HCT116 (cell line): Measurements from ENCODE around the gene TNS3. TPM values are rescaled to one million over a fixed set of nuclear protein-coding genes. Genes with fewer than 3 reads are reported as not detected.

Source experiments
- ATAC-seq: fragments of 200-7000 bp; cut with Tn5 transposase; 2 replicates; pipeline ENCODE4 v1.9.1; 2020; ENCODE audit warnings: mild to moderate bottlenecking, moderate library complexity
- BruUV-seq: library from RNA; stranded (reverse); fragments of 400-500 nt; replicated peaks from 2 replicates; lab custom pipeline; 2021; lab: Mats Ljungman, UMichigan
- CTCF ChIA-PET: fragments of 300-600 bp; sonication (Branson Sonifier 250); formaldehyde crosslinking; loops from one replicate; lab custom pipeline; 2021; ENCODE audit warnings: antibody characterized with exemption; lab: Charles Lee
- POLR2A ChIA-PET: fragments of 300-600, 350-600 bp; sonication (Branson Sonifier 250); formaldehyde crosslinking; loops from one replicate; lab custom pipeline; 2021; ENCODE audit warnings: antibody characterized with exemption; lab: Charles Lee
- RAD21 ChIA-PET, 2 experiments: fragments of 300-600 bp; sonication (Branson Sonifier 250); formaldehyde crosslinking; loops; one replicate each; lab custom pipeline; 2023; ENCODE audit warnings: low total read pairs in 2 of 2; ENCODE audit not compliant: uncharacterized antibody in 2 of 2, unreplicated experiment in 2 of 2, low non-redundant PET in 1 of 2; lab: Charles Lee
- DNase-seq: peaks from one replicate; pipeline ENCODE4 v3.0.0-alpha.2; 2010; ENCODE audit warnings: low read depth, low spot score
- H2AFZ ChIP-seq: fragments of 200-600 bp; shearing (Covaris generic), sonication (generic); 2 replicates; pipeline ENCODE4 v1.6.1; 2017; ENCODE audit warnings: low read depth, mixed run types, mixed read lengths, antibody characterized with exemption, low read length; ENCODE audit not compliant: poor library complexity, severe bottlenecking
- H3K27ac ChIP-seq: 2 replicates; pipeline ENCODE4 v1.5.1; 2012; ENCODE audit warnings: low read depth, low read length
- H3K27me3 ChIP-seq: fragments of 200-600 bp; sonication (generic); 2 replicates; pipeline ENCODE4 v1.6.1; 2016; ENCODE audit warnings: mixed run types, low read length, mixed read lengths; ENCODE audit not compliant: insufficient read depth
- H3K36me3 ChIP-seq, 2 experiments: fragments of 200-500 bp in 1 of 2; fragments of 200-600 bp in 1 of 2; sonication (Bioruptor generic) in 1 of 2; sonication (generic) in 1 of 2; 2 replicates each; pipeline versions ENCODE4 v1.5.1 to v1.6.1; 2014 to 2016; ENCODE audit warnings: low read length in 2 of 2, inconsistent platforms in 1 of 2, mixed read lengths in 1 of 2, mixed run types in 1 of 2; ENCODE audit not compliant: insufficient read depth in 2 of 2, control insufficient read depth in 1 of 2
- H3K4me1 ChIP-seq, 2 experiments: fragments of 200-600 bp in 1 of 2; sonication (generic) in 1 of 2; 2 replicates each; pipeline versions ENCODE4 v1.5.1 to v1.6.1; 2012 to 2017; ENCODE audit warnings: low read length in 2 of 2, inconsistent platforms in 1 of 2, mild to moderate bottlenecking in 1 of 2, mixed read lengths in 1 of 2, mixed run types in 1 of 2, moderate library complexity in 1 of 2; ENCODE audit not compliant: insufficient read depth in 2 of 2, control insufficient read depth in 1 of 2
- H3K4me2 ChIP-seq: fragments of 200-600 bp; sonication (generic); 2 replicates; pipeline ENCODE4 v1.6.1; 2017; ENCODE audit warnings: mixed run types, low read length, mixed read lengths
- H3K4me3 ChIP-seq, 2 experiments: fragments of 200-600 bp in 1 of 2; sonication (generic) in 1 of 2; replicated peaks in 1 of 2; 2 replicates each; pipeline ENCODE4 v1.5.1; 2011 to 2016; ENCODE audit warnings: low read length in 2 of 2, control low read depth in 1 of 2, low read depth in 1 of 2, mild to moderate bottlenecking in 1 of 2, mixed read lengths in 1 of 2, mixed run types in 1 of 2
- H3K79me2 ChIP-seq: fragments of 200-600 bp; sonication (generic); 2 replicates; pipeline ENCODE4 v1.6.1; 2017; ENCODE audit warnings: mild to moderate bottlenecking, mixed run types, low read length, moderate library complexity, mixed read lengths; ENCODE audit not compliant: insufficient read depth
- H3K9ac ChIP-seq: fragments of 200-600 bp; sonication (generic); 2 replicates; pipeline ENCODE4 v1.6.1; 2016; ENCODE audit warnings: low read length, mixed read lengths
- H3K9me2 ChIP-seq: fragments of 200-600 bp; sonication (generic), shearing (Covaris generic); 2 replicates; pipeline ENCODE4 v1.6.1; 2017; ENCODE audit warnings: mixed run types, mild to moderate bottlenecking, moderate library complexity; ENCODE audit not compliant: insufficient read depth
- H3K9me3 ChIP-seq, 2 experiments: fragments of 200-500 bp in 1 of 2; fragments of 200-600 bp in 1 of 2; sonication (Bioruptor generic) in 1 of 2; sonication (generic) in 1 of 2; 2 replicates each; pipeline ENCODE4 v1.6.1; 2014 to 2017; ENCODE audit warnings: low read length in 2 of 2, mixed read lengths in 2 of 2, inconsistent platforms in 1 of 2, low read depth in 1 of 2, mild to moderate bottlenecking in 1 of 2, mixed run types in 1 of 2, moderate library complexity in 1 of 2; ENCODE audit not compliant: control insufficient read depth in 1 of 2, insufficient read depth in 1 of 2
- H4K20me1 ChIP-seq: fragments of 200-600 bp; sonication (generic), shearing (Covaris generic); 2 replicates; pipeline ENCODE4 v1.6.1; 2017; ENCODE audit warnings: mixed run types, mild to moderate bottlenecking, moderate library complexity; ENCODE audit not compliant: insufficient read depth
- CEBPB ChIP-seq: IDR thresholded peaks from 2 replicates; pipeline ENCODE4 v1.6.1; 2012; ENCODE audit warnings: low read depth
- EGR1 ChIP-seq: IDR thresholded peaks from 2 replicates; pipeline ENCODE4 v1.6.1; 2012; ENCODE audit warnings: low read depth
- ELF1 ChIP-seq: IDR thresholded peaks from 2 replicates; pipeline ENCODE4 v1.6.1; 2012; ENCODE audit warnings: low read depth, borderline replicate concordance
- EZH2 ChIP-seq: fragments of 200-600 bp; sonication (generic); IDR thresholded peaks from 2 replicates; pipeline ENCODE4 v1.6.1; 2017; ENCODE audit warnings: antibody characterized with exemption, mixed run types
- EZH2phosphoT487 ChIP-seq: fragments of 200-600 bp; IDR thresholded peaks from 2 replicates; pipeline ENCODE4 v1.6.1; 2018; ENCODE audit warnings: antibody characterized with exemption, borderline replicate concordance
- FOSL1 ChIP-seq: IDR thresholded peaks from 2 replicates; pipeline ENCODE4 v1.6.1; 2012; ENCODE audit warnings: low read depth
- JUND ChIP-seq: IDR thresholded peaks from 2 replicates; pipeline ENCODE4 v1.6.1; 2012
- MAX ChIP-seq: IDR thresholded peaks from 2 replicates; pipeline ENCODE4 v1.6.1; 2012
- POLR2A ChIP-seq: IDR thresholded peaks from 2 replicates; pipeline ENCODE4 v1.7.0; 2011; ENCODE audit warnings: borderline replicate concordance; ENCODE audit not compliant: insufficient read depth, insufficient read length; ENCODE audit errors: extremely low read depth
- POLR2AphosphoS5 ChIP-seq: IDR thresholded peaks from 2 replicates; pipeline ENCODE4 v1.6.1; 2011; ENCODE audit warnings: mild to moderate bottlenecking, low read depth, low read length, moderate library complexity
- RAD21 ChIP-seq: IDR thresholded peaks from 2 replicates; pipeline ENCODE4 v1.6.1; 2012; ENCODE audit warnings: low read depth, mild to moderate bottlenecking
- SIN3A ChIP-seq: IDR thresholded peaks from 2 replicates; pipeline ENCODE4 v1.6.1; 2012; ENCODE audit warnings: low read depth
- SRF ChIP-seq: IDR thresholded peaks from 2 replicates; pipeline ENCODE4 v1.6.1; 2012; ENCODE audit warnings: low read depth
- TCF7L2 ChIP-seq: IDR thresholded peaks from 2 replicates; pipeline ENCODE4 v1.7.0; 2011; ENCODE audit warnings: borderline replicate concordance, inconsistent platforms; ENCODE audit not compliant: insufficient read depth, insufficient read length; ENCODE audit errors: extremely low read depth
- YY1 ChIP-seq: IDR thresholded peaks from 2 replicates; pipeline ENCODE4 v1.6.1; 2011; ENCODE audit warnings: low read length, low read depth, moderate library complexity, mild to moderate bottlenecking; ENCODE audit not compliant: insufficient replicate concordance; ENCODE audit errors: extremely low read depth
- ZBTB33 ChIP-seq: IDR thresholded peaks from 2 replicates; pipeline ENCODE4 v1.6.1; 2011; ENCODE audit warnings: mild to moderate bottlenecking, low read length, moderate library complexity; ENCODE audit not compliant: insufficient replicate concordance; ENCODE audit errors: extremely low read depth
- ZFX ChIP-seq: fragments of 450-650 bp; IDR thresholded peaks from 2 replicates; pipeline ENCODE4 v1.6.1; 2017
- intact Hi-C: fragments of 100-400 bp; cut with micrococcal nuclease; formaldehyde crosslinking; loops from 2 replicates; pipeline ENCODE4 v1.10.0; 2022
- total RNA-seq: library from RNA; stranded (reverse); gene quantifications from one replicate; pipeline ENCODE4 v1.2.1, GENCODE V29; 2021; ENCODE audit not compliant: unreplicated experiment

TNS3 gene
- total RNA-seq, 1 experiment from 2014 or later = 9.1 TPM

- Histone ChIP-seq H2AFZ (no peak overlapping the region), H3K27me3 (no peaks in the 10 kb centered on the region), H3K27ac (no peak overlapping the region), H3K9me3 (no peaks in the 10 kb centered on the region), H3K36me3 (no peaks in the 10 kb centered on the region), H4K20me1 (no peaks in the 10 kb centered on the region), H3K4me1 (no peaks in the 10 kb centered on the region), H3K4me2 (no peak overlapping the region), H3K79me2 (no peaks in the 10 kb centered on the region), H3K9ac (no peak overlapping the region)
- RAD21 ChIA-PET = no interaction called here
- ATAC-seq = no peak
- DNase-seq = no peak
- BruUV-seq = no TSS peak
- intact Hi-C loops = no loop called here
- CTCF ChIA-PET = no interaction called here
- POLR2A ChIA-PET = no interaction called here
- TF ChIP-seq POLR2AphosphoS5 (no peak), ZFX (no peak), EZH2 (no peak), SRF (no peak), MAX (no peak), SIN3A (no peak), FOSL1 (no peak), RAD21 (no peak), CEBPB (no peak), EGR1 (no peak), ELF1 (no peak), TCF7L2 (no peak), YY1 (no peak), POLR2A (no peak), ZBTB33 (no peak), EZH2phosphoT487 (no peak), JUND (no peak)
- TF ChIP-seq, all 23 proteins: peak for 0
- no peaks in the 10 kb centered on the region for H3K9me2 ChIP-seq
- no peak overlapping the region for H3K4me3 ChIP-seq
These were observed 226.9 kb downstream of the TNS3 start for GRCh38 chr7:47354831-47355541.
